PC-3 (cell line): ENCODE results near the gene GPS1. TPM values are rescaled to one million over a fixed set of nuclear protein-coding genes. Genes with fewer than 3 reads are reported as not detected.

ENCODE experiments used
- ATAC-seq: fragments of 200-7000 bp; cut with Tn5 transposase; 2 replicates; pipeline ENCODE4 v1.9.1; 2020; ENCODE audit warnings: mild to moderate bottlenecking, moderate library complexity
- BruUV-seq: library from RNA; stranded (reverse); fragments of 400-500 nt; replicated peaks from 2 replicates; lab custom pipeline; 2021; lab: Mats Ljungman, UMichigan
- CTCF ChIA-PET: fragments of 300-600 bp; sonication (Branson Sonifier 250); formaldehyde crosslinking; loops from one replicate; lab custom pipeline; 2022; ENCODE audit warnings: antibody characterized with exemption; lab: Charles Lee
- POLR2A ChIA-PET: fragments of 300-600 bp; sonication (Branson Sonifier 250); formaldehyde crosslinking; loops from one replicate; lab custom pipeline; 2022; ENCODE audit warnings: antibody characterized with exemption; ENCODE audit not compliant: unreplicated experiment; lab: Charles Lee
- DNase-seq: peaks from one replicate; pipeline ENCODE4 v3.0.0-alpha.2; 2015
- H2AFZ ChIP-seq: fragments of 300-600 bp; sonication (generic); 2 replicates; pipeline ENCODE4 v1.6.0; 2016; ENCODE audit warnings: antibody characterized with exemption, low read length
- H3F3A ChIP-seq: fragments of 300-600 bp; sonication (generic); one replicate; pipeline ENCODE4 v1.6.0; 2017; ENCODE audit warnings: antibody characterized with exemption, low read length, control low read depth, mild to moderate bottlenecking; ENCODE audit not compliant: unreplicated experiment
- H3K27ac ChIP-seq: fragments of 300-600 bp; sonication (generic); 2 replicates; pipeline ENCODE4 v1.5.1; 2016; ENCODE audit warnings: mild to moderate bottlenecking, low read length
- H3K27me3 ChIP-seq: fragments of 300-600 bp; sonication (generic); 2 replicates; pipeline ENCODE4 v1.6.1; 2016; ENCODE audit warnings: low read length, mixed read lengths
- H3K36me3 ChIP-seq: fragments of 300-600 bp; sonication (generic); 2 replicates; pipeline ENCODE4 v1.6.1; 2016; ENCODE audit warnings: low read depth, mixed run types, low read length, mixed read lengths
- H3K4me1 ChIP-seq: fragments of 300-600 bp; sonication (generic); 2 replicates; pipeline ENCODE4 v1.5.1; 2016; ENCODE audit warnings: low read length; ENCODE audit not compliant: insufficient read depth
- H3K4me2 ChIP-seq: fragments of 300-600 bp; sonication (generic); 2 replicates; pipeline ENCODE4 v1.6.0; 2016; ENCODE audit warnings: low read length
- H3K4me3 ChIP-seq: fragments of 300-600 bp; sonication (generic); 2 replicates; pipeline ENCODE4 v1.5.1; 2016; ENCODE audit warnings: mild to moderate bottlenecking, low read length, mixed read lengths
- H3K79me2 ChIP-seq: fragments of 300-600 bp; sonication (generic); 2 replicates; pipeline ENCODE4 v1.6.1; 2017; ENCODE audit warnings: low read length, mixed read lengths
- H3K9ac ChIP-seq: fragments of 300-600 bp; sonication (generic); 2 replicates; pipeline ENCODE4 v1.6.0; 2016; ENCODE audit warnings: mild to moderate bottlenecking, low read length
- H3K9me2 ChIP-seq: fragments of 300-600 bp; sonication (generic); replicated peaks from 2 replicates; pipeline ENCODE4 v1.6.1; 2016; ENCODE audit warnings: mixed run types, low read length, mixed read lengths
- H3K9me3 ChIP-seq: fragments of 300-600 bp; sonication (generic); 2 replicates; pipeline ENCODE4 v1.6.1; 2016; ENCODE audit warnings: low read length, mixed read lengths
- H4K20me1 ChIP-seq: fragments of 300-600 bp; sonication (generic); 2 replicates; pipeline ENCODE4 v1.6.1; 2016; ENCODE audit warnings: low read length, mixed read lengths
- CTCF ChIP-seq: fragments of 300-600 bp; sonication (generic); conservative IDR thresholded peaks from 2 replicates; pipeline ENCODE4 v1.5.1; 2017; ENCODE audit warnings: antibody characterized with exemption, low read depth, mild to moderate bottlenecking, low read length
- EZH2 ChIP-seq: fragments of 300-600 bp; sonication (generic); IDR thresholded peaks from one replicate; pipeline ENCODE4 v1.6.1; 2017; ENCODE audit warnings: antibody characterized with exemption, mild to moderate bottlenecking, low read length; ENCODE audit not compliant: unreplicated experiment
- EZH2phosphoT487 ChIP-seq: fragments of 300-600 bp; sonication (generic); IDR thresholded peaks from 2 replicates; pipeline ENCODE4 v1.6.1; 2018; ENCODE audit warnings: mild to moderate bottlenecking, antibody characterized with exemption, low read length, borderline replicate concordance
- intact Hi-C: fragments of 100-400 bp; cut with micrococcal nuclease; formaldehyde crosslinking; loops from 2 replicates; pipeline ENCODE4 v1.9.0; 2023
- total RNA-seq: library from RNA; depleted of rRNA; stranded (reverse); fragments of >200 nt; gene quantifications from 2 replicates; pipeline ENCODE4 v1.2.3, GENCODE V29; 2014

GPS1 gene
- total RNA-seq, 1 experiment from 2014 or later: 240 TPM

- no TSS peak for BruUV-seq
- H3K4me3 ChIP-seq: no peak overlapping the region
- no peak overlapping the region for H3K4me2 ChIP-seq
- DNase-seq (no peak), ATAC-seq (no peak)
- H3K36me3 ChIP-seq: no peaks in the 10 kb centered on the region; the same call in 1 of the 2 replicates
- H3F3A ChIP-seq: no peaks in the 10 kb centered on the region
- peaks cover 13% of the 10 kb centered on the region for H3K79me2 ChIP-seq
- intact Hi-C loops: no loop called here
- no peak overlapping the region for H2AFZ ChIP-seq
- CTCF ChIA-PET: no interaction called here
- no peaks in the 10 kb centered on the region for H3K27me3 ChIP-seq
- TF ChIP-seq CTCF (no peak), EZH2 (no peak), EZH2phosphoT487 (no peak)
- H4K20me1 ChIP-seq: no peaks in the 10 kb centered on the region
- H3K27ac ChIP-seq: no peak overlapping the region
- no peaks in the 10 kb centered on the region for H3K9me3 ChIP-seq
- no peaks in the 10 kb centered on the region; the same call in 1 of the 2 replicates for H3K4me1 ChIP-seq
- POLR2A ChIA-PET: interaction anchor here (0.7 kb wide), 1 partner anchor 1017 kb away, joined by 6 read pairs; no protein-coding TSS in a partner anchor
- no peak overlapping the region for H3K9ac ChIP-seq
- H3K9me2 ChIP-seq: no peaks in the 10 kb centered on the region
Observed at GRCh38 chr17:82047379-82047778, 4.3 kb upstream of the GPS1 start.

DNA sequence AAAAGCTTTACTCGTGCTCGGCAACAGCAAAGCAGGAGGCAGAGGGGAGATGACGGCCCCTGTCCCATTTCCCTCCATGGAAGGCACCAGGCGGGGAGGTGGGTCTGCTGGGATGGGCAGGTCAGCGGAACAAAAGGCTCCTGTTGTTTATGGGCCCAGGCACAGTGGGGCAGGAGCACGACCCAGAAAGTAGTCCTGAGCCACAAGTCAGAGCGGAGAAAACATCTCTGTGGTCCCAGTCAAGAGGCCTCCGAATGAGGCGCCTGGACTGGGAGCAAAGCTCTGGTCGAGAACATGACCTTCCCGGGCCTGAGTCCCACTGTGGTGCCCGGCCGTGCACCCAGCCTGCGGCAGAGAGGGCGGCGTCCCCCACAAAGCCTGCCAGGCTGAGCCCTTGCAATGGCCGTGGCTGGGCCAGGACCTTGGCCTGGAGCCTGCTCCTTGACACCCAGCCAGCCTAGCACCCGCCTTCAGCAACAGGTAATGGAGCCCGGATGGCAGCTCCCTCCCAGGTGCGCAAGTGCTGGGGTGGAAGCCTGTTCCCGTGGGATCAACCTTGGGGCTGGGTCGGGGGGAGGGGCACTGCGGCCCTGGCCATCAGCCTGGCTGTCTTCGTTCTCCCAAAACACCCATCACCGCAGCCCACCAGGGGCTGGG, 3.7 kb upstream of the GPS1 start:
- Histone ChIP-seq H3K4me2 (no peak overlapping the region), H3K4me3 (no peak overlapping the region), H3K27me3 (no peaks in the 10 kb centered on the region), H3K36me3 (no peaks in the 10 kb centered on the region; the same call in 1 of the 2 replicates), H3K9ac (no peak overlapping the region), H3K79me2 (peaks cover 19% of the 10 kb centered on the region), H2AFZ (no peak overlapping the region), H4K20me1 (no peaks in the 10 kb centered on the region), H3K4me1 (peaks cover 4% of the 10 kb centered on the region; the same call in 1 of the 2 replicates), H3K27ac (no peak overlapping the region), H3K9me3 (no peaks in the 10 kb centered on the region), H3K9me2 (no peaks in the 10 kb centered on the region), H3F3A (no peaks in the 10 kb centered on the region)
- no TSS peak for BruUV-seq
- ATAC-seq: no peak
- ChIA-PET CTCF (no interaction called here), POLR2A (interaction anchor here (0.7 kb wide), 1 partner anchor 1018 kb away, joined by 6 read pairs; no protein-coding TSS in a partner anchor)
- intact Hi-C loops: no loop called here
- no peak for TF ChIP-seq CTCF
- no peak for TF ChIP-seq EZH2phosphoT487
- TF ChIP-seq EZH2: no peak
- no peak for DNase-seq

GRCh38 chr17:82048571-82048971, 3.1 kb upstream of the GPS1 start:
- BruUV-seq: no TSS peak
- Histone ChIP-seq H3K4me3 (no peak overlapping the region), H3K79me2 (peaks cover 24% of the 10 kb centered on the region), H3K27me3 (no peaks in the 10 kb centered on the region), H3F3A (no peaks in the 10 kb centered on the region), H3K9me3 (no peaks in the 10 kb centered on the region), H3K9me2 (no peaks in the 10 kb centered on the region), H4K20me1 (no peaks in the 10 kb centered on the region), H3K36me3 (no peaks in the 10 kb centered on the region; the same call in 1 of the 2 replicates), H3K4me1 (peaks cover 8% of the 10 kb centered on the region; the same call in 1 of the 2 replicates), H3K27ac (no peak overlapping the region), H3K9ac (no peak overlapping the region), H3K4me2 (no peak overlapping the region), H2AFZ (no peak overlapping the region)
- POLR2A ChIA-PET: no interaction called here
- intact Hi-C loops: no loop called here
- CTCF ChIA-PET: no interaction called here
- DNase-seq (no peak), ATAC-seq (no peak)
- TF ChIP-seq CTCF (no peak), EZH2 (no peak), EZH2phosphoT487 (no peak)
